Measurements from ENCODE around the gene BRPF1.

The BRPF1 gene

GRCh38 chr3:9721015-9721699 lies 10.4 kb upstream of the BRPF1 start:
- TF ChIP-seq, protein P1, sequence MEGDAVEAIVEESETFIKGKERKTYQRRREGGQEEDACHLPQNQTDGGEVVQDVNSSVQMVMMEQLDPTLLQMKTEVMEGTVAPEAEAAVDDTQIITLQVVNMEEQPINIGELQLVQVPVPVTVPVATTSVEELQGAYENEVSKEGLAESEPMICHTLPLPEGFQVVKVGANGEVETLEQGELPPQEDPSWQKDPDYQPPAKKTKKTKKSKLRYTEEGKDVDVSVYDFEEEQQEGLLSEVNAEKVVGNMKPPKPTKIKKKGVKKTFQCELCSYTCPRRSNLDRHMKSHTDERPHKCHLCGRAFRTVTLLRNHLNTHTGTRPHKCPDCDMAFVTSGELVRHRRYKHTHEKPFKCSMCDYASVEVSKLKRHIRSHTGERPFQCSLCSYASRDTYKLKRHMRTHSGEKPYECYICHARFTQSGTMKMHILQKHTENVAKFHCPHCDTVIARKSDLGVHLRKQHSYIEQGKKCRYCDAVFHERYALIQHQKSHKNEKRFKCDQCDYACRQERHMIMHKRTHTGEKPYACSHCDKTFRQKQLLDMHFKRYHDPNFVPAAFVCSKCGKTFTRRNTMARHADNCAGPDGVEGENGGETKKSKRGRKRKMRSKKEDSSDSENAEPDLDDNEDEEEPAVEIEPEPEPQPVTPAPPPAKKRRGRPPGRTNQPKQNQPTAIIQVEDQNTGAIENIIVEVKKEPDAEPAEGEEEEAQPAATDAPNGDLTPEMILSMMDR (IDR thresholded peaks at IDR 0.05; ENCODE audit: borderline replicate concordance, insufficient read depth, low read depth, low read length): no peak
- no peak overlapping the region for H3K4me3 ChIP-seq (ENCODE audit: low read depth, low read length)

DNA sequence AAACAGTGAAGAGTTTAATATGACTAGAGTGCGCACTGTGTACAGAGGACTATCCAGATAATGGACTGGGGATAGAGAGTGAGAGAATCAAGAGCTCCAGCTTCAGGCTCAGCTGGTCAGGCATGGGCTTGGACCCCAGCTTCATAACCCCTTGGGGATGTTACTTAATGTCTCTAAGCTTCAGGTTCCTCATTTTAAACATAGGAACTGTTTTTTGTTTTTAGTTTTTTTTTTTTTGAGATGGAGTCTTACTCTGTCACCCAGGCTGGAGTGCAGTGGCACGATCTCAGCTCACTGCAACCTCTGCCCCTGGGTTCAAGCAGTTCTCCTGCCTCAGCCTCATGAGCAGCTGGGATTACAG lies 9.9 kb upstream of the BRPF1 start:
- TF ChIP-seq, protein P1 (IDR thresholded peaks at IDR 0.05; ENCODE audit: borderline replicate concordance, insufficient read depth, low read depth, low read length): no peak
- H3K4me3 ChIP-seq (ENCODE audit: low read depth, low read length): no peak overlapping the region

DNA sequence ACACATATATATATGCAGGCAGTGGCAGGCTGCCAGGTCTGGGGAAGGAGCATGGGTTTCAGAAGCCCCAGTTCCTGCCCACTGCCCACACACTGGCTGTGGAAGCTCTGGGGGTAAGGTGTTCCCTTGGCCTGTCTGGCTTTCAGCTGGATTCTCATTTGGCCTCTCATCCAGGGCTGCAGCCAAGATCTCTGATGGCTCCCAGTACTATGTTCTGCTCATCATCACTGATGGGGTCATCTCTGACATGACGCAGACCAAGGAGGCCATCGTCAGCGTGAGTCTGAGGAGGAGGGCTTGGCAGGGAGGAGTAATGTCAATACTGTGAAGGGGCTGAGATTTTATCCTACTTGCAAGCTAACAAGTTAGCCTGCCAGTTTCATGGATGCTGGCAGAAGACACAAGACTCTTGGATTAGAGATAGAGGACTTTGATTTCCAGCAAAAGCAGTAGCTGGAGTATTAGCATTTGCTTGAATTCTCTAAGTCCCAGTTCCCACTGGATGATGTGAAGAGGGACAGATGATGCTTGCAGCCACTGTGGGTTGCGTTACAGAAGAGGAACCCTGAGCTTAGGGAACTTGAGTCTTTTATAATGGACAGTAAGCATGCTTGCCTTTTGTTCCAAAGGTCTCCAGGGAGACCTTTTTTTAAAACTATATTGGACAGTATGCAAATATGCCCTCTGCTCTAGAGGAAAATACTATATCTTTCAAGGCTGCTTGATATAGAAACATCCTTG lies 5.6 kb upstream of the BRPF1 start:
- TF ChIP-seq, protein P1 (IDR thresholded peaks at IDR 0.05; ENCODE audit: borderline replicate concordance, insufficient read depth, low read depth, low read length): no peak

GRCh38 chr3:9727041-9727595 lies 4.4 kb upstream of the BRPF1 start:
- TF ChIP-seq, protein P1 (IDR thresholded peaks at IDR 0.05; ENCODE audit: borderline replicate concordance, insufficient read depth, low read depth, low read length): peak; percentile 67
- no peak overlapping the region for H3K4me3 ChIP-seq (ENCODE audit: low read depth, low read length)

More for the DNA sequence above, 5.6 kb upstream of the BRPF1 start:
- H3K4me3 ChIP-seq (ENCODE audit: low read depth, low read length): no peak overlapping the region

DNA sequence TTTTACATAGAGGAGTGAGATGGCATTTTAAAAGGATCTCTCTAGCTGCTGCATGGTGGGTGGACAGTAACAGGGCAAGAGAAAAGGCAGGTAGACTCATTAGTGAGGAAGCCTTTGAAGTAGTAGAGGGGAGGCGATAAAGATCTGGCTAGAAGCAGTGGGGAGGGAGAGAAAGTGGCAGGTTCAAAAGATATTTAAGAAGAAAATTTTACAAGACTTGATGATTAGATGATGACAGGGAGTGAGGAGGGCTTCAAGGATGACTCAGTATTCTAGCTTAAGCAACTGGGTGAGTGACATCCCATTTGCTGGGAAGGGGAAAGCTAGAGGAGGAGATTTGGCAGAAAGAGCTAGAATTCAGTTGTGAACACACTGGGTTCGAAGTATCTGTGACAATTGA lies 3.8 kb upstream of the BRPF1 start:
- TF ChIP-seq, protein P1 (IDR thresholded peaks at IDR 0.05; ENCODE audit: borderline replicate concordance, insufficient read depth, low read depth, low read length): no peak
- no peak overlapping the region for H3K4me3 ChIP-seq (ENCODE audit: low read depth, low read length)

DNA sequence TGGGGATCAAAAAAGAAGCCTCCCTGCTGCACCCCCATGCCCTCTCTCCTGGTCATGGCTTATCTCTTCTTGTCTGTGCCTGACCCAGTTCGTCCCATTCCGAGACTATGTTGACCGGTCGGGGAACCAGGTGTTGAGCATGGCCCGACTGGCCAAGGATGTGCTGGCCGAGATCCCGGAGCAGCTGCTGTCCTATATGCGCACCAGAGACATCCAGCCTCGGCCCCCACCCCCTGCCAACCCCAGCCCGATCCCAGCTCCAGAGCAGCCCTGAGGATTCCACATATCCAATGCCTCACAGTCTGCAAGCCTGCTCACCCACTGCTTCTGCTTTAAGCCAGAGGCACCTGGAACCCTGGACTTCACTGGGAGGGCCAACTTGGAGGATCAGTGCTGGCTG lies 2.1 kb upstream of the BRPF1 start:
- TF ChIP-seq, protein P1 (IDR thresholded peaks at IDR 0.05; ENCODE audit: borderline replicate concordance, insufficient read depth, low read depth, low read length): no peak
- no peak overlapping the region for H3K4me3 ChIP-seq (ENCODE audit: low read depth, low read length)

Measured in GM12875 (cell line).